Testis (tissue), 2 donors: ENCODE results near the gene MGAT5.

Experiments used
- POLR2A ChIP-seq: fragments of 450-650 bp; IDR thresholded peaks from one replicate; pipeline ENCODE4 v1.6.1; 2017; ENCODE audit warnings: antibody characterized with exemption, mild to moderate bottlenecking, moderate library complexity
- TF ChIP-seq, protein P1 (sequence below), 3 experiments: fragments of 450-650 bp in 2 of 3; fragments of 200-600 bp in 1 of 3; sonication (generic) in 1 of 3; IDR thresholded peaks; one replicate each; pipeline ENCODE4 v1.5.1; 2016 to 2019; ENCODE audit warnings: antibody characterized with exemption in 3 of 3, mild to moderate bottlenecking in 2 of 3, moderate library complexity in 1 of 3

DNA sequence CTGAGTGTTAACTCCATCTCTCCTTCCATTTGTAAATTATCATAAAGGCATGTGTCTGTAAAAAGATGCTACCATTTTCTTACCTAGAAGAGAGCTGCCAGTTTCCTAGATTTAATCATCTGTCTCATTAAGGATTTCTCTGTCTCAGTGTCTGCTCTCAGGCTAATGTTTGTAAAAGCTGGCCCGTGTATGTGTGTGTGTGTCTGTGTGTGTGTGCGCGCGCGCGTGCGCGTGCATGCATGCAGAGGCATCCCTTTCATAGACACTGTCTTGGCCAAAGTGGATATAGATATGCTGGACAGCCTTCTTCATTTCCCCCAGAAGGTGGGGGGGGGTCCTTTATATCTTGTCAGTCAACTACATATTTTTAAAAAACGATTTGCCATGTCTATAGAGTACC, 18.9 kb downstream of the MGAT5 start:
- TF ChIP-seq, protein P1, sequence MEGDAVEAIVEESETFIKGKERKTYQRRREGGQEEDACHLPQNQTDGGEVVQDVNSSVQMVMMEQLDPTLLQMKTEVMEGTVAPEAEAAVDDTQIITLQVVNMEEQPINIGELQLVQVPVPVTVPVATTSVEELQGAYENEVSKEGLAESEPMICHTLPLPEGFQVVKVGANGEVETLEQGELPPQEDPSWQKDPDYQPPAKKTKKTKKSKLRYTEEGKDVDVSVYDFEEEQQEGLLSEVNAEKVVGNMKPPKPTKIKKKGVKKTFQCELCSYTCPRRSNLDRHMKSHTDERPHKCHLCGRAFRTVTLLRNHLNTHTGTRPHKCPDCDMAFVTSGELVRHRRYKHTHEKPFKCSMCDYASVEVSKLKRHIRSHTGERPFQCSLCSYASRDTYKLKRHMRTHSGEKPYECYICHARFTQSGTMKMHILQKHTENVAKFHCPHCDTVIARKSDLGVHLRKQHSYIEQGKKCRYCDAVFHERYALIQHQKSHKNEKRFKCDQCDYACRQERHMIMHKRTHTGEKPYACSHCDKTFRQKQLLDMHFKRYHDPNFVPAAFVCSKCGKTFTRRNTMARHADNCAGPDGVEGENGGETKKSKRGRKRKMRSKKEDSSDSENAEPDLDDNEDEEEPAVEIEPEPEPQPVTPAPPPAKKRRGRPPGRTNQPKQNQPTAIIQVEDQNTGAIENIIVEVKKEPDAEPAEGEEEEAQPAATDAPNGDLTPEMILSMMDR (IDR thresholded peaks at IDR 0.05), result no peak
- no peak for TF ChIP-seq POLR2A
